ENCODE data around the gene DRAXIN.

DNA sequence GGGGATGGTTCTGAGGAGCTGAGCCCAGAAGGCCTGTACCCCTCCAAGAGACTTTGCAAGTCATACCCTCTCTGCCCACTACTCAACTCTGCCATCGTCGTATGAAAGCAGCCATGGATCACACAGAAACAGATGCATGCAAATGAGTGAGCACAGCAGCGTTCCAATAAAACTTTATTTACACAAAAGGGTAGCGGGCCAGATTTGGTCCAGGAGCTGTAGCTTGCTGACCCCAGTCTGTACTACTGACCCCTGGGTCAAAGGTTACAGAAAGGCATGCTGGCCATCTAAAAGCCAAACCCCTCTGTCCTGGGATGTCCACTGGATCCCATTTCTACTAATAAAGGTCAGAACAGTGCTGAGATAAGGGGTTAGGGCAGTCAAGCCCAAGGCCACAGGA, 35.6 kb downstream of the DRAXIN start:
- TF ChIP-seq, protein P1, sequence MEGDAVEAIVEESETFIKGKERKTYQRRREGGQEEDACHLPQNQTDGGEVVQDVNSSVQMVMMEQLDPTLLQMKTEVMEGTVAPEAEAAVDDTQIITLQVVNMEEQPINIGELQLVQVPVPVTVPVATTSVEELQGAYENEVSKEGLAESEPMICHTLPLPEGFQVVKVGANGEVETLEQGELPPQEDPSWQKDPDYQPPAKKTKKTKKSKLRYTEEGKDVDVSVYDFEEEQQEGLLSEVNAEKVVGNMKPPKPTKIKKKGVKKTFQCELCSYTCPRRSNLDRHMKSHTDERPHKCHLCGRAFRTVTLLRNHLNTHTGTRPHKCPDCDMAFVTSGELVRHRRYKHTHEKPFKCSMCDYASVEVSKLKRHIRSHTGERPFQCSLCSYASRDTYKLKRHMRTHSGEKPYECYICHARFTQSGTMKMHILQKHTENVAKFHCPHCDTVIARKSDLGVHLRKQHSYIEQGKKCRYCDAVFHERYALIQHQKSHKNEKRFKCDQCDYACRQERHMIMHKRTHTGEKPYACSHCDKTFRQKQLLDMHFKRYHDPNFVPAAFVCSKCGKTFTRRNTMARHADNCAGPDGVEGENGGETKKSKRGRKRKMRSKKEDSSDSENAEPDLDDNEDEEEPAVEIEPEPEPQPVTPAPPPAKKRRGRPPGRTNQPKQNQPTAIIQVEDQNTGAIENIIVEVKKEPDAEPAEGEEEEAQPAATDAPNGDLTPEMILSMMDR (conservative IDR thresholded peaks at IDR 0.05; ENCODE audit: low read length): no peak
- TF ChIP-seq EZH2phosphoT487 (IDR thresholded peaks at IDR 0.05; ENCODE audit: borderline replicate concordance, low read depth, low read length): no peak

Data from OCI-LY7 (cell line).